Left ventricle myocardium inferior (tissue), 1 donor: Measurements from ENCODE around the gene KCNMA1. TPM values are rescaled to one million over a fixed set of nuclear protein-coding genes. Genes with fewer than 3 reads are reported as not detected.

ENCODE experiments used
- DNase-seq: peaks from one replicate; pipeline ENCODE4 v3.0.0-alpha.2; 2020
- H3K27ac ChIP-seq: fragments of 200-600 bp; replicated peaks from 2 replicates; pipeline ENCODE4 v1.8.0; 2021
- H3K27me3 ChIP-seq: fragments of 200-600 bp; 2 replicates; pipeline ENCODE4 v1.8.0; 2021; ENCODE audit warnings: low read depth
- H3K36me3 ChIP-seq: fragments of 200-600 bp; 2 replicates; pipeline ENCODE4 v1.8.0; 2021
- H3K4me1 ChIP-seq: fragments of 200-600 bp; 2 replicates; pipeline ENCODE4 v1.8.0; 2021
- H3K4me3 ChIP-seq: fragments of 200-600 bp; 2 replicates; pipeline ENCODE4 v1.8.0; 2021; ENCODE audit warnings: mild to moderate bottlenecking, moderate library complexity
- H3K9me3 ChIP-seq: fragments of 200-600 bp; replicated peaks from 2 replicates; pipeline ENCODE4 v1.8.0; 2021
- intact Hi-C: fragments of 100-400 bp; cut with micrococcal nuclease; formaldehyde crosslinking; loops from one replicate; pipeline ENCODE4 v1.11.0; 2022
- total RNA-seq: library from RNA; stranded (reverse); fragmentation: NEBNext Ultra II Directional; extraction: Animal tissue kit (Norgen Biotek cat#: 25700); gene quantifications from one replicate; pipeline ENCODE4 v1.2.1, GENCODE V29; 2021
- TF ChIP-seq, protein P1 (sequence below): fragments of 200-600 bp; IDR thresholded peaks from 2 replicates; pipeline ENCODE4 v1.8.0; 2021; ENCODE audit warnings: antibody characterized with exemption, mild to moderate bottlenecking, borderline replicate concordance
- donor health status: DM: no; HTN: yes; CAD: no; lungs with severe emphysema.

The KCNMA1 gene
- total RNA-seq, 1 donor from 2014 or later, result 1.8 TPM

DNA sequence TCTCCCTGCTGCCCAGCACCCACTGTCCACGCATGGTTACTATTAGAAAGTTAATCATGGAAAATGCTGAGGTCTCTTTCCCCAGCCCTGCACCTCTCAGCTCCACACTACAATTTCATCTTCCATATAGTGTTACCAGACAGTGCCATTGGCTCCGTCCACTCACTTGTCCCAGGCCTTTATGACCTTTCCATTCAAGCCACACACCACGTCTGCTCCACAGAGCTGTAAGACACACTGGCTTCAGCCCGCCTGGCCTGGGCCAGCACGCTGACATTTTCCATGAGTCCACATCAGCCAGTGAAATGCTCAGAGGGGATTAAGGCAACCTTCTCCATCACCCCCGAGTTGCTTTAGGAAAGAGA, 118.7 kb downstream of the KCNMA1 start:
- H3K9me3 ChIP-seq, result no peaks in the 10 kb centered on the region
- no peak overlapping the region for H3K27ac ChIP-seq
- no peaks in the 10 kb centered on the region for H3K36me3 ChIP-seq
- no peak overlapping the region for H3K4me3 ChIP-seq
- peaks cover 73% of the 10 kb centered on the region for H3K27me3 ChIP-seq
- no peak for DNase-seq
- intact Hi-C loops, result no loop called here
- H3K4me1 ChIP-seq, result no peaks in the 10 kb centered on the region
- TF ChIP-seq, protein P1, sequence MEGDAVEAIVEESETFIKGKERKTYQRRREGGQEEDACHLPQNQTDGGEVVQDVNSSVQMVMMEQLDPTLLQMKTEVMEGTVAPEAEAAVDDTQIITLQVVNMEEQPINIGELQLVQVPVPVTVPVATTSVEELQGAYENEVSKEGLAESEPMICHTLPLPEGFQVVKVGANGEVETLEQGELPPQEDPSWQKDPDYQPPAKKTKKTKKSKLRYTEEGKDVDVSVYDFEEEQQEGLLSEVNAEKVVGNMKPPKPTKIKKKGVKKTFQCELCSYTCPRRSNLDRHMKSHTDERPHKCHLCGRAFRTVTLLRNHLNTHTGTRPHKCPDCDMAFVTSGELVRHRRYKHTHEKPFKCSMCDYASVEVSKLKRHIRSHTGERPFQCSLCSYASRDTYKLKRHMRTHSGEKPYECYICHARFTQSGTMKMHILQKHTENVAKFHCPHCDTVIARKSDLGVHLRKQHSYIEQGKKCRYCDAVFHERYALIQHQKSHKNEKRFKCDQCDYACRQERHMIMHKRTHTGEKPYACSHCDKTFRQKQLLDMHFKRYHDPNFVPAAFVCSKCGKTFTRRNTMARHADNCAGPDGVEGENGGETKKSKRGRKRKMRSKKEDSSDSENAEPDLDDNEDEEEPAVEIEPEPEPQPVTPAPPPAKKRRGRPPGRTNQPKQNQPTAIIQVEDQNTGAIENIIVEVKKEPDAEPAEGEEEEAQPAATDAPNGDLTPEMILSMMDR, result no peak

GRCh38 chr10:77518241-77518909, 119.2 kb downstream of the KCNMA1 start:
- Histone ChIP-seq H3K27ac (no peak overlapping the region), H3K4me1 (no peaks in the 10 kb centered on the region)
- TF ChIP-seq, protein P1, result no peak

GRCh38 chr10:77516575-77516974, 121.0 kb downstream of the KCNMA1 start:
- Histone ChIP-seq H3K9me3 (no peaks in the 10 kb centered on the region), H3K4me3 (no peak overlapping the region), H3K4me1 (no peaks in the 10 kb centered on the region), H3K36me3 (no peaks in the 10 kb centered on the region), H3K27me3 (peaks cover 58% of the 10 kb centered on the region), H3K27ac (no peak overlapping the region)
- intact Hi-C loops, result no loop called here
- DNase-seq, result no peak
- TF ChIP-seq, protein P1, result no peak

More at GRCh38 chr10:77518241-77518909, 119.2 kb downstream of the KCNMA1 start:
- Histone ChIP-seq H3K36me3 (no peaks in the 10 kb centered on the region), H3K9me3 (no peaks in the 10 kb centered on the region), H3K4me3 (no peak overlapping the region), H3K27me3 (peaks cover 76% of the 10 kb centered on the region)
- no peak for DNase-seq
- intact Hi-C loops, result no loop called here

DNA sequence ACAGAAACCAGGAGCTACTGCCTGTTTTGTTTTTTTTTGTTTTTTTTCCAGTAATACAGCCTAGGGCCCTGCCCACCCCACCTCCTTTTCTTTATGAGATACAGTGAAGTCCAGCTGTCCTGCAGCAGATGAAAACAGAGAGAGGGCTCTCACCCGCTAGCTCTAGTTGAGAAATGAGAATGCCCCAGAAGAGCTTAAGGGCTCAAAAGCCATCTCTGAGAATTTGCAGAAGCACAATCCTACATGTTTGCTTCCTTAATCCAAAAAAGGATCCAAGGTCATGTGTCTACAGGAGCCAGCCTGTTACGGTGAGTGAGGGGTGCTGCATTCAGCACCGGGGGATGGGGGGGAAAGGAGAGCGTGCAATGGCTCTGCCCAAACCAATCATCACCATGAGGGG, 122.7 kb downstream of the KCNMA1 start:
- Histone ChIP-seq H3K4me1 (no peaks in the 10 kb centered on the region), H3K36me3 (no peaks in the 10 kb centered on the region), H3K4me3 (no peak overlapping the region), H3K27me3 (peaks cover 58% of the 10 kb centered on the region), H3K27ac (no peak overlapping the region), H3K9me3 (no peaks in the 10 kb centered on the region)
- intact Hi-C loops, result no loop called here
- no peak for DNase-seq
- TF ChIP-seq, protein P1, result no peak

DNA sequence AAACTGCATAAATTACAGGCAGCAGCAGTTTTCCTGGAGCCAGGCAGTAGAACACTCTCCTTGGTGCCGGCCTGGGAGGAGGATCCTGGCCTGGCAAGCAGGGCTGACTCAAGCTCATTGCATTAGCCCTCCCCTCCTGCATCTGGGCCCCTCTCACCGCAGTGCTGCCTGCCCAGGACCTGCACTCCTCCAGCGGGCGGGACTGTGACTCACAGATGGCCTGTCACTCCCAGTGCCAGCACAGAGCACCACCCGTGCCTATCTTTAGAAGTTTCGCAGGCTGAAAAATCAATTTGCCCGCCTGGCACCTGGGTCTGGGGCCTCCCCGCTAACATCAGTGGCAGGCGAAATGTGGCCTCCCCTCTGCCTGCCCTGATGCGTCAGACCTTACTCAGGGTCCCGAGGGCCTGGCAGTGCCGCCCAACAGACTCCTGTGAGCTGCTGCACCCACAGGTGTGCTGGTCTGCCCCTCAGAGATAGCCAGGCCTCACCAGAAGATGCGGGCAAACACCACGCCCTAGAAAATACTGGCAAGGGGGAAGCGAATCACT, 123.8 kb downstream of the KCNMA1 start:
- Histone ChIP-seq H3K27me3 (peaks cover 68% of the 10 kb centered on the region), H3K36me3 (no peaks in the 10 kb centered on the region), H3K27ac (no peak overlapping the region), H3K4me1 (no peaks in the 10 kb centered on the region), H3K4me3 (no peak overlapping the region), H3K9me3 (no peaks in the 10 kb centered on the region)
- intact Hi-C loops, result no loop called here
- TF ChIP-seq, protein P1, result no peak
- no peak for DNase-seq
